NCI-H2196 (cell line): ENCODE measurements around the gene ANAPC2.

Experiments
- DNase-seq: peaks from one replicate; lab custom pipeline; 2025; ENCODE audit not compliant: unreplicated experiment; lab: John Stamatoyannopoulos, UW

Gene ANAPC2

DNA sequence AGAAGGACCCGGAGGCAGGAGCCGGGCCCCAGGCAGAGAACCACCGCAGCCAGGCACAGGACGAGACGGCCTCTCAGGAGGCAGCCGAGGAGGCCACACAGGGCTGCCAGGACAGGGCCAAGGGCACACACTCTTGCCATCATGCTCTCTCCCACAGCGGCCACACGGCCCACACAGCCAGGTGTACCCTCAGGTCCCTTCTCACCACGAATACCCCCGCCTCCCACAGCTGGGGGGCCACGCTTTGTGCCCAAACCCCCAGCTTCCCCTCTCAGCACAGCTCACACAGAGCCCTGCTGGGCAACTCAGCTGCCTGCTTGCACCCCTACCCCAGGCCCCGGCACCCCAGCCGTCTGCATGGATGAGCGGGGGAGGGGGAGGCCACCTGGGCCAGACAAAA, 5.4 kb upstream of the ANAPC2 start:
- no peak for DNase-seq

DNA sequence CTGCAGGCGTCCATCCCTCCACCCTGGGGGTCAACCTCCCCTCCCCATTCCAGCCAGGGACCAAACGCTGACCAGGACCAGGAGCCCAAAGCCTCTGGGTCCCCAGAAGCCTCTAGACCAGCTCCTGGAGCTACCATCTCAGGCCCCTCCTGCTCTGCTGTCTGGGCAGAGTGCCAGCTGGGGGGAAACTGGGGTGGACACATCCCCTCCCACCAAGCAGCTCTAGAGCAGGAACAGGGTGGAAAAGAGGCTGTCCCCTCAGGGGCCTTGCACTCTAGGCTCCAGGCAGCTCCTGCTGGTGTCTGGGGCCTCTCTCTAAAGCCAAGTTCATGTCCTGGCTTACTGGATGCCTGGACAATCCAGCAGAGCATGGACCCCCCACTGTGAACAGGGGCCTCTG, 4.5 kb upstream of the ANAPC2 start:
- DNase-seq: no peak

DNA sequence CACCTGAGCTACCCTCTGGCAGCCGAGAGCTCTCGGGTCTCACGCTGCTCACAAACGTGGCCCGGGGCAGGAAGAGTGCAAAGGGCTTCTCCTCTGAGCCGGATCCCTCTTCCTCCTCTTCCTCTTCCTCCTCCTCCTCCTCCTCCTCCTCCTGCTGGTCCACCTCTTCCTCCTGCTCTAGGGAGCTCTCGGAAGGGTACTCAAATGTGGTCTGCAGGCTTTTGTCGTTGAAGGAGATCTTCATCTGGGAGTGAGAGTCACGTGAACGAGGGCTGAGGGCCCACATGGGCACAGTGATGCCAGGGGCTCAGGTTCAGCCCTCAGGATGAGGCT, 4.1 kb upstream of the ANAPC2 start:
- DNase-seq: no peak

DNA sequence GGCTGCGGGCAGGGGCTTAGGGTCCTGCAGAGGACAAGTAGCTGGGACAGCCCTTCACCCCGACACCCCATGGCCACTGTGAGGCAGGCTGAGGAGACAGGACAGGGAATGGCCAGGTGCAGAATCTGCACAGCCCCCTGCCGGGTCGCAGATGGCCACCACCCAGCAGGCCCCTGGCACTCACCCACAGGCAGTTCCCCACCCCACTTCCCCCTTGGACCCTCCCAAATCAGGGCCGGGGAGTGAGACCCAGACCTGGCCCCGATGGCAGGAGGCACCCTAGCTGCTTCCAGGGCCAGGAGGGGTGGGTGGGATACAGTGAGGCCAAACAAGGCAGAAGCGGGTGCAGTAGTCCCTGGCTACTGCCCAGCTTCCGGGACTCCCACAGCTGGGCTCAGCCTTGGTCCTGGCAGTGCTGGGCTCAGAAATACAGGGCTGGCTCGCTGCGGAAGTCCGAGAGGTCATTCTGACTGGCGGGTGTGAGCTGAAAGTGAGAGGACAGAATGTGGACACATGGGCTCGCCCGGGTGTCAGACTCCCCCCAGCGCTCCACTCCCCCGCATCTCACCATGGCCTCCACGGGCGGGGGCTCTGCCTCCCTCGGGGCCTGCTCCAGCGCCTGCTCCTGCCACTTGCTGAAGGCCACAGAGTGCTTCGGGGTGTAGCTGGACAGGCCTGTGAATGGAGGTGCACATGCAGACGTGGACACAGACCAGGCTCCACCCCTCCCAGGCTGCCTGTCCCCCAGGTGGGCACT, 3.5 kb upstream of the ANAPC2 start:
- DNase-seq: no peak

DNA sequence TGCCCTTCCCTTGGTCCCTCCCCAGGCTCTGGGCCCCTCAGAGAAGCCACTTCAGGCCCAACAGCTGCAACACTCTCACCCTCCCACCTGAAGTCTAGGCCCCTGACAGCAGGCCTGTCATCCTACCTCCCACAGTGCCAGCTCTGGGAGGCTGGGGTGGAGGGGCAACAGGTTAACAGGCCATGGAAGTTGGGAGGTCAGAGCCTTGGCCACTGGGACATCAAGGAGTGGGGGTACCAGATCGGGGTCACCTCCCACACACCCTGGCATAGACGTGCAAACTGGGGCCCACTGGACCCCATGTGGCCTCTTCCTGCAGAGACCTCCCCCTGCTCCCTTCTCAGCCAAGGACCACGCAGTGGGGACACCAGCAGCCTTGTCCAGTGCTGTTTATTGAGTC, 2.9 kb upstream of the ANAPC2 start:
- DNase-seq: no peak

DNA sequence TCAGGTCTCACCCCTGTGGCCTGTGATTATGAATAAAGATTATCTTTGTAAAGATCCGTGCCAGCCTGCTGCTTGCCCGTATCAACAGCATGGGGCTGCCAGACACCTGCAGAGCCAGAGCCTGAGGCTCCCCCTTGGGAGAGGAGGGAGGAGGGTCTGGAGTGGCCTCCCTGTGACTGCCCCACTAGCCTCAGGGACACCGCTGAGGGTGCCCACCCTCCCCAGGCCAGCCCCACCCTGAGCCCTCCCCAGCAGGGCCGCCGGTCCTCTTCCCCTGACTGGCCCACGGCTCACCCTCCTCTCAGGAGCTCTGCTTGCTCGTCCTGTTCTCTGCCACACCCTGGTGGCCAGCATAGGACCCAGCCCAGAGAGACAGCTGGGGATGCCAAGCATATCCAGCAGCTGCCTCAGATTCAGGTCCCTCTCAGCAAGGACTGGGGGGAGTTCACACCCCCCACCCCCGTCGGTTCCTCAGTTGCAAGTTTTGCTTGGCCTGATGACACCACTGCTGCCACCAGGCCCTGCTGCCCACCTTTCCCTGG, 2.0 kb upstream of the ANAPC2 start:
- no peak for DNase-seq

DNA sequence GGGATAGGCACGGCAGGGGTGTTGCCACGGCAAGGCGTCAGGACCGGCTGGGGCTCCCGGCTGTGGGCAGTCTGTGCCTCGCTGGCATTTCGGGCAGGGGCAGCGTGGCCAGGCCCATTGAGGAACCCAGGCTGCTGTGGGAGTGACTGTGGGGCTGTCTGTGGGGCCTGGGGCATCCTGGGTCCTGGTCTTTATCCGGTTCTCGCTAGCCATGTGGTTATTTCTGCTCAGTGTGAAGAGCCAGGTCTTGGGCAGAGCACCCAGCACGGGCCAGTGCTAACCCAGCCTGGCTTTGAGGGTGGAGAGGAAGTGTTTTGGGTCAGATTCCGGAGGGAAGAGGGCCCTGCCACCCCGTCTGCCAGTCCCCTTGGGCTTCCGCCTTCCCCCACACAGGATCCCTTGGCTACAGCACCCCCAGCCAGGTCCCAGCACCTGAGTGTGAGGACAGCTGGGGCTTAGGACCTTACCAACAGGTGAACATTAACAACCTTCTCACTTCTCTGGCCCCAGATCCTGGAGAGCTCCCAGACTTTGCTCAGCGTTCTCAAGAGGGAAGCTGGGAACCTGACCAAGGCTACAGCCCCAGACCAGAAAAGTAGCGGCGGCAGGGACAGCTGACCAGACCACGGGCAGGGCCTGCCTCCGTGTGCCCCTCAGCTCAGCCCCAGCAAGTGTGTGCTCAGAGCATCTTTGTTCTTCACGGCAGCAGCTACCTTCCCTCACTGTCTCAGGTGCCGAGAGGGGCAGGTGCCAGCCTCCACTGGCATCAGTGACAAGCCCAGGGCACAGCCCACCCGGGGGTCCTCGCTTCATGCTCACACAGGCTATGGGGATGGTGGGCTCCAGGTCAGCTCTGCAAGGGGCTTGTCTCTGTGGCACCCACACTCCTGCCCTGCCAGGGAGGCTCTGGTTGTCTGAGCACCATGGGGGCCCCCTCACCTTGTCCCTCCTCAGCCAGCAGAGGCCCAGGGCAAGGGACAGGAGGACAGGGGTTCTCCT, 1.2 kb upstream of the ANAPC2 start:
- no peak for DNase-seq

DNA sequence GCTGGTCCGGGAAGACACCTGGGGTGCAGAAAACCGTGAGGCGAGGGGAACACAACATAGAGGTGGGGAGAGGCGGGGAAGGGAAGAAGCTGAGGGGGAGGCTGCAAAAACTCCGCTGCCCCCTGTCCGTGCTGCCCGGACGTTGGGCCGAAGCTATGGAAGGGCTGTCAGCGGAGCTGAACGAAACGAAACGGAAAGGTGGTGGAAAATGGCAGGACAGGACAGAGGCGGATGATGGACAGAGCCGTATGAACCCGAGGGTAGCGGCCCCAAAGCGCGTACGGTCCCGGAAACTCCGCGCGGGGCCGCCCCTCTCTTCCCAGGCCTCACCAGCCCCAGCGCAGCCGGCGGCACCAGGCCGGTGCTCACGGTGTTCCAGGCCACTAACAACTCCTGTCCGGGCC, 272 bp downstream of the ANAPC2 start:
- DNase-seq: no peak

DNA sequence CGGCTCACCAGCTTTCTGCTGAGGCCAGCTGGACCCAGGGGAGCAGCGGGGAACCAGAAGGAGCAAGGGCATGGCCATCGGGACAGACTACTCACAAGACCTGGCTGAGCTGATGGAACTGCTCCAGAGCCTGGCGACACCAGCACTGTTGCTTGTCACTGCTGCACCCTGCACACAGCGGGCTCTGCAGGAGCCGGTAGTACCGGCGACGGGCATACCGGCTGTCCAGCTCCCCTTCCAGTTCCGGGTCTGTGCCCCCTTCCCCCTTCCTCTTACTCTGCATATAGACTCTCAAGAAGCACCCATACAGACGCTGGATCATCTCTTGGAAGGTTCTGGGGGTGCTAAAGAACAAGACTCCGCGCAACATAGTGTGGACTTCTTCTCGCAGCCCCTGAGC, 974 bp downstream of the ANAPC2 start:
- DNase-seq: no peak

DNA sequence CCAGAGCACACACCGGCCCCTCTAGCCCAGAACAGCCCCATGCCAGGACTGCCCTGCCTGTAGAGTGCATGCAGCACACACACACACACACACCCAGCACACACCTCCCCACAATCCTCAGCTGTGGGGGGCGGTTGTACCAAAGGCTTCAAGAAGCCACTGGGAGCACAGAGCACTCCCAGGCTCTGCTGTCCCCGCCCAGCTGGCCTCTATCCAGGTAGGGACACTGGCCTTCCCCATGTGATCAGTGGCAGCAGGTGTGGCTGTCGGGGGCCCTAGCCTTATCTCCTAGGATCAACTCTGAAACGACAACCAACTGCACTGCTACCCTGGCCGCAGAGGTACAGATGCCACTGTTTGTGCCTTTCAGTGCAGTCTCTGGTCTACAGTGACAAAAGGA, 2.0 kb downstream of the ANAPC2 start:
- DNase-seq: peak; percentile 14

DNA sequence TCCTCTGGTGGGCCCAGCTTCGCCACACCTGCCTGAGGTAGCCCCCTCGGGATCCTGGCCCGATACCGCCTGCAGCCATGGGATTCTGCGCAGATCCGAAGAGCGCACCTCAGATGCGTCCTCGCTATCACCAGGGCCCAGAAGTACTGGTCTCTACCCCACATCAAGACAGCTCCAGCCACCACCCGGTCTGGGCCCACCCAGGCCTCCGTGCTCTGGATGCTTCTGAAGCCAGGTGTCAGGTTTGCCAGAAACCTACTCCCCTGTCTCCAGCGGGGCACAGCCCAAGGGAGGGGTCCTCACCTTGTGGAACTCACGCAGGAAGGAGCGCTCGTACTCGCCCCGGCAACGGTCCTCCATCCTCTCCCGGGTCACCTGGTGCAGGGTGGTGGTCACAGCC, 2.4 kb downstream of the ANAPC2 start:
- no peak for DNase-seq

DNA sequence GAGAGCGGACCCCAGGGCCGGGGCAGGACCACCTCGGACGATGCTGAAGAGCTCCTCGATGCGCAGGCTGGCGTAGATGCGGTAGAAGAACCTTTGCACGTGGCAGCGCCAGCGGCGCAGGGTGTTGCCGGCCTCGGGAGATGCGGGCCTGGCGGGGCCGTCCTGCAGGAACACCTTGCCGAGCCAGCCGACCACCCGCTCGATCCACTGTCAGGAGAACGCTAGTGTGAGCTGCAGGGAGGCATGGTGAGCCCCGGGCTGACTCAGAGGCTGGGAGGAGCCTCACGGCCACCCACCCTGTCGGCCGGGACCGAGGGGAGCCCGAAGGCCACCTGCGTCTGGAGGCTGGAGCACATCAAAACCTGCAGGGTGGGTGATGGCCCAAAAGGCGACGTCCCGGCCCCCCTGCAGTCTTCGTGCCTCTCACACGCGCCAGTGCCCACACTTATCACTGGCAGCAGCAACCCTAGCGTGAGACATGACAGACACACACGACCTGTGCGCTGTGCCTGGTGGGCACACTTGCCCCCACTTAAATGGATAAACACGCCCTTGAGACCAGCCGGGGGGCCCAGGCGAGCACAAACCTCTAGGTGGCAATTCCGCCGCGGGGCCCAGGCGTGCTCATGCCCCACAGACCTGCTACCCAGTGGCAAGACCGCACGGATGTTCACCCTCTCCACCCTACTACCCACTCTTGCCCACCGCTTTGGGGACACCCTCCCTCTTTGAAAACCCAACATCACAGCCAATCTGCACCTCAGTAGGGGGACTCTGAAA, 3.3 kb downstream of the ANAPC2 start:
- no peak for DNase-seq

DNA sequence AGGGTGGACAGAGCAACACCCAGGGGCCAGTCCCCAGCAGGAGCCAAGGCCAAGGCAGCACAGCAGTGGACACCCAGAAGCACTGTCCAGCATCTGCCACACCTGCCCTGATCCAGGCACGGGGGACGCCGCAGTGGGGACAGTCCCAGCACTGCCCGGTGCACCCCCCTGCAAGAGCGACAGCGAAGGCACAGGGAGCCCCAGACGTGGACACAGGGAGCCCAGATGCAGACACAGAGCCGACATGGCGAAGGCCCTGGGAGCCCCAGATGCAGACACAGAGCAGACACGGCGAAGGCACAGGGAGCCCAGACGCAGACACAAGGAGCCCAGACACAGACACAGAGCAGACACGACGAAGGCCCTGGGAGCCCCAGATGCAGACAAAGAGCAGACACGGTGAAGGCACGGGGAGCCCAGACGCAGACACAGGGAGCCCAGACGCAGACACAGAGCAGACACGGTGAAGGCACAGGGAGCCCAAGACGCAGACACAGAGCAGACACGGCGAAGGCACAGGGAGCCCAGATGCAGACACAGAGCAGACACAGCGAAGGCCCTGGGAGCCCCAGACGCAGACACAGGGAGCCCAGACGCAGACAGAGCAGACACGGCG, 4.3 kb downstream of the ANAPC2 start:
- DNase-seq: no peak

DNA sequence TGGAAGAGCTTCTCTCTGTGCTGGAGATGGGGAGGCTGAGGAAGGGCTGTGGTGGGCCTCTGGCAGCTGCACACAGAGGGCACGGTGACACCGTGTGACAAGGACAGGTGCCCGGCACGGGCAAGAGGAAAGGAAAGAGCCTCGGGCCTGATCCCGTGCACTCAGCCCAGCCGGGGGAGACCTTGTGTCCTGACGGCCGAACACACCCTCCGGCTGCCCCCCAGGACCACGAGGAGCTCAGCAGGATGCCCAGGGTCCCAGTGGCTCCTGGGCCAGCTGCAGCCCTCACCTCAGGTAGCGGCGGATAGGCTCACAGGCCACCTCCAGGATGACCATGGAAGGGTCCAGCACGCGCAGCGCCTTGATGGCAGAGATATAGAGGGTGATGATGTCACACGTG, 5.5 kb downstream of the ANAPC2 start:
- DNase-seq: no peak

DNA sequence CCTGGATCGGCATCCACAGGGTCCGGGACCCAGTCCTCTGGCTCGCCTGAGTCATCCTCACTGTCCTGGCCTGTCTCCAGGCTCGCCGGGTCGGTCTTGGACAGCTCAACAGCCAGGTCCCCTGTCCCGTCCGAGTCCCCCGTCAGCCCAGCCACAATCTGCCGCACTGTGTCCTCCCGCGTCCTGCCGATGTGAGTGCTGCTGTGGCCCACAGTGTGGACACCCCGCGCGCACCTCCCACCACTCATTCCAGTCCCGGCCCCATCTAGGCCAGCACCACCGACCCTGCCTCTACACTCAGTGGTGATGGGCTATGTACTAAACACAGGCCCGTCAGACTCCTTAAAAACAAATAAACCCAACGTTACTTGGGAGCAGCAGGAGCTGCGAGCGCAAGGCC, 6.7 kb downstream of the ANAPC2 start:
- no peak for DNase-seq

DNA sequence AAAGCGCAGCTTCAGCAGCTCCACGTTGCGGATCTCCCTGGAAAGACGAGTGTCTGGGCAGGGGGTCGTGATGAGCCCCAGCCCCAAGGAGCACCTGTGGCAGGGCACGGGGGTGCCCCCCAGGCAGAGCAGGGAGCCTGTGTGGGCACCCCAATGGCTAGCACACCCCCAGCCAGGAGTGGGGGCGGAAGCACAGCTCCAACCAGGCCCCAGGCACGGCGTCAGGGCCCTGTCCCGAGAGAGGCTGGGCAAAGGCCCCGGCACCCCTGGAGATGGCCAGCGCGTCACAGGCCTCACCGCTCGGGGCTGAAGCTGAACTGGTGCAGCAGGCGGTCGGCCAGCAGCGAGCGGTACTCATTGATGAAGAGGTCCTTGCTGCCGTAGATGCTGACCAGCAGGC, 7.9 kb downstream of the ANAPC2 start:
- no peak for DNase-seq

DNA sequence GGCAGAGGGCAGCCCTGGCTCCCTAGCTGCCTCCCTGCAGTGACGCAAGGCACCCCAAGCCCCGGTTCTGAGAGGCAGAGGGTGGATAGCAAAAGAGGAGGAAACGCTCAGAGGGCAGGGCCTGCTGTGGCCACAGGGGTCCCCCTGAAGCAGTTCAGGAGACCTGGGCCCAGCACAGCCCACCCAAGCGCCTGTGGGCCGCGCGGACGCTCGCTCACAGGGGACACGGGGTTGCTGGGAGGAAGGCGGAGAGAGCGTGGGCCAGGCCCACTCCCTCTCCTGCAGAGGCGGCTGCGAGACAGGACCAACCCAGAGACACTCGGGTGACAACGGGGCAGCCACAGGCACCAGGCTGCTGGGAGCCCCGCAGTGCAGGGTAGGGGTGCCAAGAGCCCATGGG, 8.6 kb downstream of the ANAPC2 start:
- no peak for DNase-seq

DNA sequence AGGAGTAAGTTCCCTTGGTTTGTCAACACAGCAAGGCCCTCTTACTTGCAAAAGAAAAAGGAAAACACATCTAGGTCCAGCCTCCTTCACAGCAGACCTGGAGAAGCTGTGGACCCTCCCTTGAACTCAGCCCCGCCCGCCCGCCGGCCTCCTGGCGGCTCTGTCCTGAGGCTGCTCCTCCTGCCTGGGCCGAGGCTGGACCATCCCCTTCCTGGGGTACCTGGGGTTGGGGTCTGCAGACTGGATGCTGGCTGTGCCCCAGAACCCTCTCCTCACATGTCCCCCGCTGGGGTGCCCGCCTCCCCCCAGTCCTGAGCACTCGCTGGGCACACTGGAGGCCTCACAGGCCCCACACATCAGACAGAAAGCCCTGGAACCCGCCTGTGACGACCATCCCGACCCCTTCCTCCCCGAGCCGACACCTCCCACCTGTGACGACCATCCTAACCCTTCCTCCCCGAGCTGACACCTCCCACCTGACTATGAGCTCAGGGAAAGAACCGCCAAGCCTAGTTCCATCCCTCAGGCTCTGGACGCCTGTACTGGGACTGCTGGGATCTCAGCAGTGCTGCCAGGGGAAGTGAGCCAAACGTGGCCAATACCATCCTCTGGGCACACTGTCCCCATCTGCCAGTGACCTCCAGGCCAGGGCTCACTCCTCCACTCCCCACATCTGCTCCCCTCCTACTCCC, 9.3 kb downstream of the ANAPC2 start:
- no peak for DNase-seq

DNA sequence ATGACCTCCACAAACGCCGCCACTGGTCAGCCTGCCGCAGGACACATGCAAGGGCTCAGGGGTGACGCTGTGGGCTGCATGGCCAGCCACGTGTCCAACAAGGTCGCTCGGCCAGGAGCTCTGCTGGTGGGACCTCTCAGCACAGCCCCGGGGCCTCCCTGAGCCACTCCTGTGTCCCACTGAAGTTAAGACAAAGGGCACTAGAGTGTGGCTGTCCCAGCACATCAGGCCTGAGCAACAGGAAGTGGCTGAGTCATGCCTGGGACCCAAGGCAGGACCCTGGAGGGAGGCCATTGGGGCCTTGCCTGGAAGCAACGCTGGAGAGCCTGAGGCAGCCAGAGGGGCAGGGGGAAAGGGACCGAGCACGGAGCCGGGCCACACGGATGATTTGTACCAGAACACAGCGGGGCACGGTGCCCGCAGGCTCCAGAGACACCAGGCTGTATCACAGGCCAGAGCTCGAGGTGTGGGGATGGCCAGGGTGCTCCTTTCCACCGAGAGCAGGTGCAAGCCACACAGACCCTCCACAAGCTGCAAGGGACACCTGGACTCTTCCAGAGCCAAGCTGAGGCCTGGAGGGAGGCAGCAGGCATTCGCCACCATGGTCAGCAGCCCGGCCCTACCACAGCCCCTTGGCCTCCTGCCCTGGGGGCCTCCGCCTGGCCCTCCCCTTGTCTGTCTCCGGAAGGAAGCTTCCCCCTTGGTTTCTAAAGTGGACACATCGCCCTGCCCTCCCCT, 10.0 kb downstream of the ANAPC2 start:
- DNase-seq: no peak
